HG03575 (cell line): ENCODE data around the gene ARHGAP33.
"Not testable (repeated sequence)": the region's sequence is repeated elsewhere in the genome, so short reads cannot be mapped to it uniquely, and the experiment has no call there.

Experiments used
- ATAC-seq: cut with Tn5 transposase; IDR thresholded peaks from one replicate; pipeline ENCODE4 v1.9.1; 2021; ENCODE audit not compliant: unreplicated experiment, insufficient number of reproducible peaks, low FRiP score; ENCODE audit errors: extremely low read depth

ARHGAP33 gene

GRCh38 chr19:35753634-35754369, 21.6 kb upstream of the ARHGAP33 start:
- ATAC-seq, result no peak

- no peak for ATAC-seq
Observed at GRCh38 chr19:35754370-35755130, 20.8 kb upstream of the ARHGAP33 start.

- no peak for ATAC-seq
Observed at GRCh38 chr19:35755131-35755549, 20.2 kb upstream of the ARHGAP33 start.

- ATAC-seq, result no peak
Observed at GRCh38 chr19:35755550-35756376, 19.6 kb upstream of the ARHGAP33 start.

GRCh38 chr19:35756377-35757230, 18.8 kb upstream of the ARHGAP33 start, which contains the start of gene HSPB6:
Gene HSPB6, minus strand, starts transcription at chr19:35757029. Its CDS starts 21 bp downstream, at chr19:35757008.
- ATAC-seq, result no peak

- no peak for ATAC-seq
Observed at GRCh38 chr19:35757231-35757748, 18.1 kb upstream of the ARHGAP33 start.

GRCh38 chr19:35757749-35758608, 17.4 kb upstream of the ARHGAP33 start, which contains the start of gene PROSER3:
Gene PROSER3, plus strand, starts transcription at chr19:35758176. Its CDS starts 40 bp downstream, at chr19:35758216.
- ATAC-seq, result peak; percentile 67

- no peak for ATAC-seq
Observed at GRCh38 chr19:35759697-35760096, 15.7 kb upstream of the ARHGAP33 start.

- ATAC-seq, result no peak
Observed at GRCh38 chr19:35760711-35761349, 14.5 kb upstream of the ARHGAP33 start.

GRCh38 chr19:35764432-35765315, 10.7 kb upstream of the ARHGAP33 start:
- ATAC-seq, result no peak

GRCh38 chr19:35766571-35767104, 8.7 kb upstream of the ARHGAP33 start:
- ATAC-seq, result no peak

GRCh38 chr19:35767288-35768081, 7.9 kb upstream of the ARHGAP33 start:
- ATAC-seq, result no peak

- no peak for ATAC-seq
Observed at GRCh38 chr19:35768082-35768421, 7.3 kb upstream of the ARHGAP33 start.

GRCh38 chr19:35772362-35772761, 3.0 kb upstream of the ARHGAP33 start:
- ATAC-seq, result not testable (repeated sequence)
